Kidney (tissue), 14 donors: ENCODE results near the gene MTFP1. TPM values are rescaled to one million over a fixed set of nuclear protein-coding genes. Genes with fewer than 3 reads are reported as not detected.
A peak's percentile ranks its signal among the peaks of the same experiment; 100 is the strongest.

Experiments
- DNase-seq, 5 donors: peaks; one replicate each; pipeline ENCODE4 v3.0.0-alpha.2; 2013 to 2020
- FAIRE-seq: peaks from 2 replicates; lab custom pipeline; 2012; peaks lifted over from hg19 to GRCh38; lab: Jason Lieb, UNC
- H3K27ac ChIP-seq, 2 donors: one replicate each; pipeline ENCODE4 v1.7.0; 2013; ENCODE audit warnings: low read depth in 2 of 2, low read length in 2 of 2, inconsistent platforms in 1 of 2
- H3K27me3 ChIP-seq: one replicate; pipeline ENCODE4 v1.7.1; 2013; ENCODE audit warnings: low read length, inconsistent platforms; ENCODE audit not compliant: control insufficient read depth, insufficient read depth
- H3K36me3 ChIP-seq, 3 donors: one replicate each; pipeline versions ENCODE4 v1.7.0 to v1.7.1; 2013; ENCODE audit warnings: low read length in 3 of 3, control low read depth in 1 of 3, inconsistent platforms in 1 of 3; ENCODE audit not compliant: insufficient read depth in 3 of 3, control insufficient read depth in 2 of 3
- H3K4me1 ChIP-seq, 3 donors: one replicate each; pipeline versions ENCODE4 v1.7.0 to v1.7.1; 2013; ENCODE audit warnings: low read length in 3 of 3, inconsistent platforms in 1 of 3, low read depth in 1 of 3; ENCODE audit not compliant: control insufficient read depth in 2 of 3, insufficient read depth in 2 of 3
- H3K4me3 ChIP-seq, 3 donors: one replicate each; pipeline versions ENCODE4 v1.7.0 to v1.8.1; 2013; ENCODE audit warnings: low read length in 3 of 3, control low read depth in 1 of 3, inconsistent platforms in 1 of 3
- H3K9ac ChIP-seq, 3 donors: one replicate each; pipeline versions ENCODE4 v1.7.0 to v1.7.1; 2013; ENCODE audit warnings: low read length in 3 of 3, control low read depth in 1 of 3, inconsistent platforms in 1 of 3
- H3K9me3 ChIP-seq, 3 donors: one replicate each; pipeline versions ENCODE4 v1.7.0 to v1.7.1; 2013; ENCODE audit warnings: low read length in 3 of 3, control low read depth in 1 of 3, inconsistent platforms in 1 of 3; ENCODE audit not compliant: control insufficient read depth in 2 of 3, insufficient read depth in 1 of 3
- intact Hi-C: fragments of 100-400 bp; cut with DNase I; formaldehyde crosslinking; loops from one replicate; pipeline ENCODE4 v1.11.1; 2022
- polyA plus RNA-seq: library from polyadenylated mRNA; stranded (reverse); fragments of 350-450 nt; fragmentation: Illumina TruSeq; extraction: RNeasy Lipid Tissue Mini Kit (QIAGEN cat#74804); gene quantifications from one replicate; pipeline ENCODE4 v1.2.3, GENCODE V29; 2014; ENCODE audit warnings: low read depth, low replicate concordance; ENCODE audit not compliant: insufficient read depth
- total RNA-seq: library from RNA; stranded (reverse); fragmentation: NEBNext Ultra II Directional; extraction: Animal tissue kit (Norgen Biotek cat#: 25700); gene quantifications from one replicate; pipeline ENCODE4 v1.2.1, GENCODE V29; 2021
- TF ChIP-seq, protein P1 (sequence below): IDR thresholded peaks from 3 replicates; pipeline ENCODE4 v1.5.1; 2012; ENCODE audit warnings: mild to moderate bottlenecking, moderate library complexity, borderline replicate concordance; ENCODE audit not compliant: insufficient read depth; ENCODE audit errors: extremely low read depth
- donor health status: control.
- donor health status: control.
- donor health status: control.
- donor health status: control.
- donor health status: control.
- donor health status: DM: yes; HTN: yes; CAD: no.
- donor health status: Normal renal cell carcinoma (clear cell type).

Gene MTFP1
- total and polyA plus RNA-seq, 2 donors from 2014 or later: 8.1 to 82.6 TPM

DNA sequence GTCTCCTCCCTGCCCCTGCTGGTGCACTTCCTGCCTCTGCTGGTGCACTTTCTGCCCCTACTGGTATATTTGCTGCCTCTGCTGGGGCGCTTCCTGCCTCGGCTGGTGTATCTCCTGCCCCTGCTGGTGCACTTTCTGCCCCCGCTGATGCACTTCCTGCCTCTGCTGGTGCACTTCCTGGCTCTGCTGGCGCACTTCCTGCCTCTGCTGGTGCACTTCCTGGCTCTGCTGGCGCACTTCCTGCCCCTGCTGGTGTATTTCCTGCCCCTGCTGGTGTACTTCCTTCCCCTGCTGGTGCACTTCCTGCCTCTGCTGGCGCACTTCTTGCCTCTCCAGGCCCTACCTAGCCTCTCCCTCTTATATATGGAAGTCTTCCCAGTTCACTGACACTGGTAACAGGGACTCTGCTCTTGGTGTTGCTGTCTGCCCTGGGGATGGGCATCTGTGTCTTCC is 10.1 kb downstream of the MTFP1 start:
- Histone ChIP-seq H3K4me3 (no peak overlapping the region), H3K9ac (no peak overlapping the region), H3K27me3 (no peaks in the 10 kb centered on the region), H3K27ac (peak overlapping the region; percentile 43 to 85), H3K9me3 (no peaks in the 10 kb centered on the region), H3K4me1 (peaks cover 0 to 3% (median 0%) of the 10 kb centered on the region in 3 donors), H3K36me3 (no peaks in the 10 kb centered on the region)
- intact Hi-C loops: no loop called here
- DNase-seq: peak in 1 of 5 donors; percentile 87
- TF ChIP-seq, protein P1, sequence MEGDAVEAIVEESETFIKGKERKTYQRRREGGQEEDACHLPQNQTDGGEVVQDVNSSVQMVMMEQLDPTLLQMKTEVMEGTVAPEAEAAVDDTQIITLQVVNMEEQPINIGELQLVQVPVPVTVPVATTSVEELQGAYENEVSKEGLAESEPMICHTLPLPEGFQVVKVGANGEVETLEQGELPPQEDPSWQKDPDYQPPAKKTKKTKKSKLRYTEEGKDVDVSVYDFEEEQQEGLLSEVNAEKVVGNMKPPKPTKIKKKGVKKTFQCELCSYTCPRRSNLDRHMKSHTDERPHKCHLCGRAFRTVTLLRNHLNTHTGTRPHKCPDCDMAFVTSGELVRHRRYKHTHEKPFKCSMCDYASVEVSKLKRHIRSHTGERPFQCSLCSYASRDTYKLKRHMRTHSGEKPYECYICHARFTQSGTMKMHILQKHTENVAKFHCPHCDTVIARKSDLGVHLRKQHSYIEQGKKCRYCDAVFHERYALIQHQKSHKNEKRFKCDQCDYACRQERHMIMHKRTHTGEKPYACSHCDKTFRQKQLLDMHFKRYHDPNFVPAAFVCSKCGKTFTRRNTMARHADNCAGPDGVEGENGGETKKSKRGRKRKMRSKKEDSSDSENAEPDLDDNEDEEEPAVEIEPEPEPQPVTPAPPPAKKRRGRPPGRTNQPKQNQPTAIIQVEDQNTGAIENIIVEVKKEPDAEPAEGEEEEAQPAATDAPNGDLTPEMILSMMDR: no peak
- no peak for FAIRE-seq

DNA sequence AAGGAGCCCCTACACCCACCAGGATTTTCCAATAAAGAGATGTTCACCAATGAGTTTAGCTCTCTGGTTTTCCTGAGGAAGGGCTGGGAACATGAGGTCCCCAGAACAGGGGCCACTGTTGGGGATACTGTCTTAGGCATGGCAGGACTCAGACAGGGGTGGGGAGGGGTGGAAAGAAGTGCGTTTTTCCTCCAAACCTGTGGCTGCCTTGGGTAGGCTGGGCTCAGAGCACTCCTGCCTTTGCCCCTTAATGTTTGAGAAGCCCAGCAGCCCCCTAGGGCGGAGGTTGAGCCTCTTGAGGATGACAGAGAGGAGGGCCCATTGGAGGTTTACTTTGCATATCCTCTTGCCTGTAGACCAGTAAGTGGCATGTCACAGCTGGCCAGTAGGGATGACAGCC is 10.6 kb downstream of the MTFP1 start:
- Histone ChIP-seq H3K9me3 (no peaks in the 10 kb centered on the region), H3K27ac (peak overlapping the region; percentile 43 to 85), H3K27me3 (no peaks in the 10 kb centered on the region), H3K9ac (no peak overlapping the region), H3K4me1 (peaks cover 0 to 3% (median 0%) of the 10 kb centered on the region in 3 donors), H3K4me3 (no peak overlapping the region), H3K36me3 (no peaks in the 10 kb centered on the region)
- DNase-seq (peak in 1 of 5 donors; percentile 26), FAIRE-seq (no peak)
- TF ChIP-seq, protein P1: no peak
- intact Hi-C loops: no loop called here

DNA sequence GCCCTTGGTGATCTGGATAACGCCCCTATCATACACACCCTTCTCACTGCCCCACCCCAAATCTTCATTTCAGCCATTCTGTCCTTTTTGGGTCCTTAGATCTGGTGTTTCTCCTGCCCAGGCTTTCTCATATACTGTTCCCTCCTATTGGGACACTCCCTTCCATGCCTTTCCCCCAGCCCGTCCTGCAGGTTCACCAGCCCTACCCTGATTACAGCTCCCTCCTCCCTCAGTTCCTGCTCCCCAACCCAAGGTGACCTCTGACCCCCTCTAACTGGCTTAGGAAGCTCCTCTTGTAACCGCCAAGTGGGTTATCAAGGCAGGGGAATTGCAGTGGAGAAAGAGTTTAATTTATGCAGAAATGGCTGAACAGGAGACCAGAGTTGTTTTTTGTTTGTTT is 13.0 kb downstream of the MTFP1 start:
- TF ChIP-seq, protein P1: no peak
- no peak for FAIRE-seq
- Histone ChIP-seq H3K4me3 (no peak overlapping the region), H3K36me3 (no peaks in the 10 kb centered on the region), H3K9me3 (no peaks in the 10 kb centered on the region), H3K27me3 (no peaks in the 10 kb centered on the region), H3K27ac (no peak overlapping the region), H3K9ac (no peak overlapping the region), H3K4me1 (no peaks in the 10 kb centered on the region)
- intact Hi-C loops: no loop called here
- peak in 1 of 5 donors; percentile 26 for DNase-seq

DNA sequence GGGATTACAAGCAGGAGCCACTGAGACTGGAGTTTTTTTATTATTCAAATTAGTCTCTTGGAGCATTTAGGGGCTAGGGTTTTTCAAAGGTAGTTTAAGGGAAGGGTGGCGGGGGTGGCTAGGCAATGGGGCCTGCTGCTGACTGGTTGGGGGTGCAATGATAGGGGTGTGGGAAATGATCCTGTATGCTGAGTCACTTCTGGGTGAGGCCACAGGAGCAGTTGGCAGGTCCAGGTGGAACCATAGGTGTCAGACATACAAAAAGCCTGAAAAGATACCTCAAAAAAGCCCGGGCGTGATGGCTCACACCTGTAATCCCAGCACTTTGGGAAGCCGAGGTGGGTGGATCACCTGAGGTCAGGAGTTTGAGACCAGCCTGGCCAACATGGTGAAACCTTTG is 13.7 kb downstream of the MTFP1 start:
- DNase-seq (peak in 1 of 5 donors; percentile 10), FAIRE-seq (no peak)
- TF ChIP-seq, protein P1: no peak
- no peak overlapping the region for H3K4me3 ChIP-seq
- no peaks in the 10 kb centered on the region for H3K9me3 ChIP-seq
- H3K27me3 ChIP-seq: no peaks in the 10 kb centered on the region
- H3K27ac ChIP-seq: no peak overlapping the region
- intact Hi-C loops: no loop called here
- no peaks in the 10 kb centered on the region for H3K4me1 ChIP-seq
- H3K9ac ChIP-seq: no peak overlapping the region
- H3K36me3 ChIP-seq: no peaks in the 10 kb centered on the region
